Type B pancreatic cell (in vitro differentiated cells): ENCODE measurements around the gene TSSK2. TPM values are rescaled to one million over a fixed set of nuclear protein-coding genes. Genes with fewer than 3 reads are reported as not detected.

Experiments used
- DNase-seq: peaks from one replicate; pipeline ENCODE4 v3.0.0; 2021; ENCODE audit warnings: mixed read lengths; ENCODE audit not compliant: unreplicated experiment; ENCODE audit errors: extremely low spot score
- H3K27ac Mint-ChIP-seq: 2 replicates; pipeline ENCODE4 v1.8.0; 2021; ENCODE audit warnings: mild to moderate bottlenecking, mixed read lengths
- H3K27me3 Mint-ChIP-seq: 2 replicates; pipeline ENCODE4 v1.8.0; 2021; ENCODE audit warnings: mixed read lengths
- H3K36me3 Mint-ChIP-seq: 2 replicates; pipeline ENCODE4 v1.8.0; 2021; ENCODE audit warnings: mixed read lengths
- H3K4me1 Mint-ChIP-seq: one replicate; pipeline ENCODE4 v1.8.0; 2021; ENCODE audit warnings: mixed read lengths; ENCODE audit not compliant: unreplicated experiment
- H3K4me3 Mint-ChIP-seq: 2 replicates; pipeline ENCODE4 v1.8.0; 2021; ENCODE audit warnings: mild to moderate bottlenecking, mixed read lengths
- H3K9me3 Mint-ChIP-seq: 2 replicates; pipeline ENCODE4 v1.8.0; 2021; ENCODE audit warnings: mixed read lengths
- CTCF ChIP-seq: fragments of 200-600 bp; sonication (generic); conservative IDR thresholded peaks from 2 replicates; pipeline ENCODE4 v1.5.0; 2021; ENCODE audit warnings: antibody characterized with exemption, mild to moderate bottlenecking
- total RNA-seq: library from RNA; stranded (reverse); gene quantifications from 2 replicates; pipeline ENCODE4 v1.2.1, GENCODE V29; 2021; ENCODE audit warnings: low replicate concordance

TSSK2 gene
- total RNA-seq, 1 donor from 2014 or later, result not detected

DNA sequence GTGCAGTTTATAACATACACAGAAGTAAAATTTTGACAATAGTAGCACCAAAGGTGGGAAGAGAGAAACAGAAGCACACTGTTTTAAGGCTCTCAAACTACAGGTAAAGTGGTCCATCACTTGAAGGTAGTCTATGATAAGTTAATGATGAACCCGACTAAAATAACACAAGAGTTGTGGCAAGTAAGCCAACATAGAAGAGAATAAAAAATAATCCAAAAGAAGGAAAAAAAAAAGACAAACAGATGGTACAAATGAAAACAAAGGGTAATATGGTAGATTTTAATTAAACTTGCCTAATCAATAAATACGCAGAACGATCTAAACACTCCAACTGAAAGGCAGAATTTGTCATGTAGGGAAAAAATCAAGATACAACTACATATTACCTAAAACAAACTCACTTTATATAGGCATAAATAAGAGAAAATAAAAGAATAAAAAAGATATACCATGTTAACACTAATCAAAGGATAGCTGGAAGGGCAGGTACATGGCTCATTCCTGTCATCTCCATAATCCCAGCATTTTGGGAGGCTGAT, 40.5 kb upstream of the TSSK2 start:
- Mint-ChIP-seq H3K27me3 (no peaks in the 10 kb centered on the region), H3K36me3 (peaks cover 25% of the 10 kb centered on the region), H3K4me3 (no peak overlapping the region), H3K27ac (no peak overlapping the region), H3K4me1 (peaks cover 8% of the 10 kb centered on the region), H3K9me3 (no peaks in the 10 kb centered on the region)
- no peak for DNase-seq
- no peak for TF ChIP-seq CTCF

DNA sequence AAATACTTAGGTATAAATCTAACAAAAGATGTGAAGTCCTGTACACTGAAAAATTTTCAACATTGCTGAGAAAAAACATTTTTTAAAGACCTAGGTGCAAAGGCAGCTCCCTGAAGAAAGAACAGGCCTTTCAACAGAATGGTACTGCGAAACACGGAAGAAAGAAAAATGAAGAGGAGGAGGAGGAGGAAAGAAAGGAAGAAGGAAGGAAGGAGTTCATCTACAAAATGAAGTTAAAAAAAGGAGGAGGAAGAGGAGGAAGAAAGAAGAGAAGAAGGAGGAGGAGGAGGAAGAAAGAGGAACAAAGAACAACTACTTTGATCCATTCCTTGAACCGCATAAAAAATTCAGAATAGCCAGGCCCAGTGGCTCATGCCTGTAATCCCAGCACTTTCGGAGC, 38.4 kb upstream of the TSSK2 start:
- H3K4me3 Mint-ChIP-seq, result no peak overlapping the region
- no peaks in the 10 kb centered on the region for H3K9me3 Mint-ChIP-seq
- TF ChIP-seq CTCF, result no peak
- peaks cover 25% of the 10 kb centered on the region for H3K36me3 Mint-ChIP-seq
- H3K4me1 Mint-ChIP-seq, result peaks cover 3% of the 10 kb centered on the region
- H3K27me3 Mint-ChIP-seq, result no peaks in the 10 kb centered on the region
- no peak overlapping the region for H3K27ac Mint-ChIP-seq
- no peak for DNase-seq

- Mint-ChIP-seq H3K27ac (no peak overlapping the region), H3K4me3 (no peak overlapping the region), H3K9me3 (no peaks in the 10 kb centered on the region), H3K36me3 (peaks cover 14% of the 10 kb centered on the region), H3K27me3 (no peaks in the 10 kb centered on the region), H3K4me1 (peaks cover 9% of the 10 kb centered on the region)
- no peak for DNase-seq
- TF ChIP-seq CTCF, result no peak
Observed at GRCh38 chr22:19094393-19094997, 36.6 kb upstream of the TSSK2 start.

GRCh38 chr22:19096555-19096954, 34.6 kb upstream of the TSSK2 start:
- Mint-ChIP-seq H3K36me3 (peaks cover 14% of the 10 kb centered on the region), H3K4me1 (peaks cover 9% of the 10 kb centered on the region), H3K27ac (no peak overlapping the region), H3K4me3 (no peak overlapping the region), H3K27me3 (no peaks in the 10 kb centered on the region), H3K9me3 (no peaks in the 10 kb centered on the region)
- TF ChIP-seq CTCF, result no peak
- no peak for DNase-seq

- no peak overlapping the region for H3K4me3 Mint-ChIP-seq
- H3K9me3 Mint-ChIP-seq, result no peaks in the 10 kb centered on the region
- H3K27me3 Mint-ChIP-seq, result no peaks in the 10 kb centered on the region
- no peak for TF ChIP-seq CTCF
- no peak for DNase-seq
- H3K36me3 Mint-ChIP-seq, result peaks cover 14% of the 10 kb centered on the region
- H3K4me1 Mint-ChIP-seq, result peaks cover 9% of the 10 kb centered on the region
- H3K27ac Mint-ChIP-seq, result no peak overlapping the region
Observed at GRCh38 chr22:19097518-19097917, 33.6 kb upstream of the TSSK2 start.
